Activated T-cell treated with anti-CD3 and anti-CD28 coated beads for 1 hour (primary cell): ENCODE results near the gene PTGR1.
"Not testable (repeated sequence)": the region's sequence is repeated elsewhere in the genome, so short reads cannot be mapped to it uniquely, and the experiment has no call there.

Experiments
- DNase-seq: peaks from one replicate; pipeline ENCODE4 v3.0.0-alpha.2; 2020; ENCODE audit warnings: low read depth

PTGR1 gene

DNA sequence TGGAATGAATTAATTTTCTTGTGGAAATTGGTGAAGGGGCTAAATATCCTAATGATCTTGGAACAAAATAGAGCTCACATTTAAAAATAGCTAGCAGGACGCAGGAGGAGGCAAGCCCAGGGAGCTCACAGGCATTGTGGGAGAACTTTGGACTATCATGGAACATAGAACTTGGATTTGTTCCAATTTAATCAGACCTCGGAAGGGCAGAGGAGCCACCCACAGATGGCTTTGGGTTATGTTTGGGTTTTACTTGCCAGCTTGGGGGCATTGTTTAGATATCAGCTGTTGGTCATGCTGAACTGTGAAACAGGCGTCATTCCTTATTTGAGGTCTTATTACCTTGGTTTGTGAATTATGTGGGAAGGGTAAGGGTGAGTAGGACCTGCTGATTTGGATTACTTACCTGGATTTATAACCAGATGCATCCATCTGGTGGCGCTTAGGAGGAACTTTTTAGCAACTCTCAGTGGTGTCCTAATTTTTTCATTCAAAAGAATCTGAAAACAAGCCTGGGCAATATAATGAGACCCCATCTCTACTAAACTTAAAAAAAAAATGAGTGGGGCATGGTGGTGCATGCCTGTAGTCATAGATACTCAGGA lies 14.1 kb upstream of the PTGR1 start:
- no peak for DNase-seq

GRCh38 chr9:111610845-111611244 lies 11.4 kb upstream of the PTGR1 start:
- no peak for DNase-seq

- no peak for DNase-seq
These were observed 10.7 kb upstream of the PTGR1 start for GRCh38 chr9:111610149-111610548.

DNA sequence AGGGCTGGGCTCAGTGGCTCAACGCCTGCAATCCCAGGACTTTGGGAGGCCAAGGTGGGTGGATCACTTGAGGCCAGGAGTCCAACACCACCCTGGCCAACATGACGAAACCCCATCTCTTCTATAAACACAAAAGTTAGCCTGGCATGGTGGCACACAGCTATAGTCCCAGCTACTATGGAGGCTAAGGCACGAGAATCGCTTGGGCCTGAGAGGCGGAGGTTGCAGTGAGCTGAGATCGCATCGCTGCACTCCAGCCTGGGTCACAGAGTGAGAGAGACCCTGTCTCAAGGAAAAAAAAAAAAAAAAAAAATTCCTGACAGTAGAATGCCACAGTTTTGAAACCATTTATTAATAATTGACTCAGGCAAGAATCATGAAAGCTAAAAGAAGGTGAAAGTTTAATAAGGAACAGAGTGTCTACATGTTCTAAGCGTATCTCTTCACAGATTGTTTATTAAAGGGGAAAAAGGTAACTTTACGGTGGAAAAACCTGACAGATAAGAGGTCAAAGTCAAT lies 5.7 kb upstream of the PTGR1 start:
- DNase-seq = no peak

DNA sequence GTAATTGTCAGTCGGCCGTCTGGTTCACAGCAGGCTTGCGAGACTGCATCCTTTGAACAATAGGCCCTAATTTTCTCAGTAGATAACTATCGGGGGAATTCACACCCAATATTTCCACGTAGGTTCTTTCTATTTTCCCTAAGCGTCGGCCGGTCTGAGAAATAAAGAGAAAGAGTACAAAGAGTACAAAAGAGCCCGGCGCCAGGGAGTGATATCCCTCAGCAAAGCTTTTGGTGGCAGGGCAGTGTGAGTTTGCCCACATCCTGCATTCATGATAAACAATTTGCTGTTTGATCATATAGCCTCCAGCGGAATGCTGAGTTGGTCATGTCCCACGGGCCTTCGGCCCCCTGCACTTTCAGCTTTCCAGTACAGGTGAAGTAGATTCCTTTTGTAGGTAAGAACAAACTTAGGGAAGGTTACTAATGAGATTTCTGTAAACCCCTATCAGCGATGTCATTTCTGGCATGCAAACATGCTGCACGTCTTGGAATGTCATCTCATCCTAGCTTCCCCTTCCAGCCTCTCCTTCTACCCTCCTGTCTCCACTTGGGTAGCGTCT lies 4.7 kb upstream of the PTGR1 start:
- no peak for DNase-seq

GRCh38 chr9:111603041-111603440 lies 3.6 kb upstream of the PTGR1 start:
- DNase-seq = no peak

- DNase-seq = no peak
These were observed 2.0 kb upstream of the PTGR1 start for GRCh38 chr9:111601237-111602018.

DNA sequence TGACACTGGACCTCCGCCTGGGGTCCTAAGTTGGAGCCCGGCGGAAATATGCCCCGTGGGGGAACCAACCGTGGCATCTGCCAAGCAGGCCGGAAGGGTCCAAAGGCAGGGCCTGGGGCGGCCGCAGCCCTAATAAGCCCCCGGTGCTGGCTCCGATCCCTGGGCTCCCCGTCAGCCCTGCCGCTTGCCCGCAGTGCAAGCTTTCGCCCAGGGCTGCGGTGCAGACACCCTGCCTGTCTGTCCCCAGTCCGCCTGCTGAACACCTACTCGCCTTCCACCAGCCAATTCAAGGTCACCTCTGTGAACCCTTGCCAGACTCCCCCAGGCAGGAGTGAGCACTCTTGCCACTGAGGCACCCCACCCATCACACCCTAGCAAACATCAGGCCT lies 502 bp upstream of the PTGR1 start:
- no peak for DNase-seq

GRCh38 chr9:111598733-111599091 lies 735 bp downstream of the PTGR1 start:
- DNase-seq = no peak

GRCh38 chr9:111597852-111598732 lies 1.4 kb downstream of the PTGR1 start:
- DNase-seq = peak; percentile 45

DNA sequence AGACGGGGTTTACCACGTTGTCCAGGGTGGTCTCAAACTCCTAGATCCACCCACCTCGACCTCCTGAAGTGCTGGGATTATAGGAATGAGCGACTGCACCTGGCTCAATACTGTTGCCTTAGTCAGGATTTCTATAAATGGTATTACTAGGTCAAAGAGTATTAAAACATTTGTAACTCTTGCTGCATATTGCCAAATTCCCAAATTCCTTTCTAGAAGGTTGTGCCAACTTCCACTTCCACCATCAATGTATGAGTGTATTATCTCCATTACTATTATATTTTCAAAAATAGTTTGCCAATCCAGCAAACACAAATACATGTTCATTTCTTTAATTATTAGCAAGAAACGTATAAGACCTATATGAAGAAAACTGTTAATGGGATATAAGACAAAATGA lies 10.6 kb downstream of the PTGR1 start:
- DNase-seq = no peak

- no peak for DNase-seq
These were observed 13.1 kb downstream of the PTGR1 start for GRCh38 chr9:111586378-111586777.

DNA sequence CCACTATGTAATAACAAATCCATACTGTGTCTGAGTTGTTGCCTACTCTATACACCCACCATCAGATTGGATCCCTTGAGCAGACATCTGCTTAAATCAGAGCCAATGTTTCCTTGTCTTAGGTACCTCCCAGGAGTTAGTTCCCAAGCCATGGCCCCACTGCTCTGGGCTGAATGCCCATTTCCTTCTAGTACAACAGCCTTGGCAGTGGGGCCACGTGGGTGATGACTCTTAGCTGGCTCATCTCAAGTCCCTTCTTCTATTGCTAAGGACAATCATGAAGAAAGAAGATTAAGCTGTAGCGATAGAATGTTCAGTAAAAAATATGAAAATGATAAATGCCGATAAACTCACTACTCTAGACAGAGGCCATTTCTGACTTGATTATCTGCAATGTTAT lies 16.6 kb downstream of the PTGR1 start:
- DNase-seq = no peak

GRCh38 chr9:111572950-111573604 lies 26.4 kb downstream of the PTGR1 start:
- no peak for DNase-seq

- not testable (repeated sequence) for DNase-seq
These were observed 31.3 kb downstream of the PTGR1 start for GRCh38 chr9:111568127-111568526.

DNA sequence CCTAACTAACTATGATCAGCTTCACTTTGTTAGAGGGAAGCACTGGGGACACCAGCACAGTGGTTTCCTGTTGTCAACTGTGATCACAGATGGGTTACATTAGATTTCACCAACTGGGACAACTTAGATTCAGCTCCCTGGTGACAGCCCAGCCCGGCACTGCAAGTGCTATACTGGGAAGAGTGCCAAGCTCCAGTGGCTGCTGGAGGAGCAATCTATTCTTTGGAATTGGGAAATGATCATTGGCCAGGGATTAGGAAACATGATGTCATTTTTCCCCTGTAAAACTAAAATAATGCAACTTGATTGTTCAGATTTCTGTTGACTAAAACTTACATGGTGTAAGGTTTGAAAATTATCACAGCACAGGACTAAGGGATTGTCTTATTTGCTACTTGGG lies 33.2 kb downstream of the PTGR1 start:
- no peak for DNase-seq

DNA sequence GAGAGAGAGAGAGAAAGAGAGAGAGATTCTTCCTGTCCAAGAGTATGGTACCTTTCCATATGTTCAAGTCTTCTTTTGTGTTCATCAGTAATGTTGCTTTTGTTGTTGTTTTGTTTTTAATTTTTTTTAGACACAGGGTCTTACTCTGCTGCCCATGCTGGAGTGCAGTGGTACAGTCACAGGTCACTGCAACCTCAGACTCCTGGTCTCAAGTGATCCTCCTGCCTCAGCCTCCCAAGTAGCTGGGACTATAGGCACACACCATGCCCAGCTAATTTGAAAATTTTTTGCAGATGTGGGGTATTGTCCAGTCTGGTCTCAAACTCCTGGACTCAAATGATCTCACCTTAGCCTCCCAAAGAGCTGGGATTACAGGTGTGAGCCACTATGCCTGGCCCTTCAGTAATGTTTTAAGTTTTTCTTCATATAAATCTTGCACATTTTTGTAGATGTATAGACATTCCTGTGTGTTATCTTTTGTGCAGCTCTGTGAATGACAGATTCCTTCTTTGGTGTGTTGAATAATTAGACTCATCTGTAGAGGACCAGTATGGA lies 38.2 kb downstream of the PTGR1 start:
- DNase-seq = no peak

DNA sequence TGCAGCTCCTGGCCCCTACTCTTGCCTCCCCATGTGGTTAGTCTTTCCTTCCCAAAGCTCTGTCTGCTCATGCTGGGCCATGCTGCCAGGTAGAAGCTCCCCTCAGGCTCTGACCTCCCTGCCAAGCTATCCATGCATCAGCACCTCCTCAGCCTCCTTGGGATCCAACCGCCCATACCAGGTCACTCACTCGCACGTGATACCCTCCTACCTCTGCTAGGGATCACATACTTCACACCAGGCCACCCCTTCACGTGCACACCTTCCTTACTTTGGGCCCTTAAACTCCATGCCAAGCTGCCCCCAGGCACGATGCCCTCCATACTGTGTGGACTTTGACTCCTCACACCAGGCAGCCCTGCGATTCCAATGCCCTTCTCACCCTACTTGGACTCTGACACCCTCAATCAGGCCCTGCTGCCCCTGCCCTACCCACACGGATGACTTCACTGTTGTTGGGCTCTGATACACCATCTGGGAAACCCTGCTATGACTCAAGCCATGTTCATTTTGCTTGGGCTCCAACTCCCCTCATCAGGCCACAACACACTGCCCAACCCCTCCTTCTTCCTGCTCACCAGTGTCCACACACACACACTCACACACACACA lies 40.3 kb downstream of the PTGR1 start:
- DNase-seq = no peak

DNA sequence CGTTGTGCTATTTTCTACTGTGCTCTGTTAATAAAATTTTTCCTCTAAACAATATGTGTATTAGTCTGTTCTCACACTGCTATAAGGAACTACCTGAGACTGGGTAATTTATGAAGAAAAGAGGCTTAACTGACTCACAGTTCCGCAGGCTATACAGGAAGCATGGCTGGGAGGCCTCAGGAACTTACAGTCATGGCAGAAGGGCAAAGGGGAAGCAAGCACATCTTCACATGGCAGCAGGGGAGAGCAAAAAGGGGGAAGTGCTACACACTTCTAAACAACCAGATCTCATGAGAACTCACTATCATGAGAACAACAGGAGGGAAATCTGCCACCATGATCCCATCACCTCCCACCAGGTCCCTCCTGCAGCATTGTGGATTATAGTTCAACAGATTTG lies 44.0 kb downstream of the PTGR1 start:
- DNase-seq = not testable (repeated sequence)

DNA sequence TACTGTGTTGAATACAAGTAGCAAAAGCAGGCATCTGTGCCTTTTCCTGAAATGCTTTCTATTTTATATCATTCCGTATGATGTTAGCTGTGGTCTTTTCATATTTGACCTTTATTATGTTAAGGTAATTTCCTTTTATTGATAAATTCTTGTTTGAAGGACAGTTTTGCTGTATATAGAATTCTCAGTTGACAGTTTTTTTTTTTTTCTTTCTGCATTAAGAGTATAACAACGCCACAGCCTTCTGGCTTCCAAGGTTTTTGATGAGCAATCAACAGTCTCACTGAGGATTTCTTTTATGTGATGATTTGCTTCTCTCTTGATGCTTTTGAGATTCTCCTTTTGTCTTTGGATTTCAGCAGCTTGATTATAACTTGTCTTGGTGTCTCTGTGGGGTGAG lies 50.8 kb downstream of the PTGR1 start:
- no peak for DNase-seq
